ENCODE results near the gene AGT.
"Not testable (repeated sequence)": the region's sequence is repeated elsewhere in the genome, so short reads cannot be mapped to it uniquely, and the experiment has no call there.

Gene AGT

DNA sequence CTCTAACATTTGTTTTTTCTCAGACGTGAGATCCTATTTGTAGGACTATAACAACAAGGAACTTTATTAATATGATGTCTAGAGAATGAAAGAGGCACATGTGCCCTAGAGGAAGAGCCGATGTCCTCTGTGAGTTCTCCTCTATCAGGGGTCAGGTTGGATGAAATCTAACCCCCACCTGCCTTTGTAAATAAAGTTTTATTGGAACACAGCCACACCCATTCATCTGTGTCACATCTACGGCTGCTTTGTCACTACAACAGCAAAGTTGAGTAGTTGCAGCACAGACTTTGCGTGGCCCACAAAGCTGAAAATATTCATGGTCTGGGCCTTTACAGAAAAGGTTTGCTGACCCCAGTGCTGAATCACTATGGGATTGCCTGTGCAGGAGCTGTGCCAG, 32.7 kb upstream of the AGT start:
- DNase-seq = no peak

GRCh38 chr1:230745071-230745470, 31.1 kb upstream of the AGT start:
- no peak for DNase-seq

GRCh38 chr1:230744382-230744781, 30.5 kb upstream of the AGT start:
- no peak for DNase-seq

DNA sequence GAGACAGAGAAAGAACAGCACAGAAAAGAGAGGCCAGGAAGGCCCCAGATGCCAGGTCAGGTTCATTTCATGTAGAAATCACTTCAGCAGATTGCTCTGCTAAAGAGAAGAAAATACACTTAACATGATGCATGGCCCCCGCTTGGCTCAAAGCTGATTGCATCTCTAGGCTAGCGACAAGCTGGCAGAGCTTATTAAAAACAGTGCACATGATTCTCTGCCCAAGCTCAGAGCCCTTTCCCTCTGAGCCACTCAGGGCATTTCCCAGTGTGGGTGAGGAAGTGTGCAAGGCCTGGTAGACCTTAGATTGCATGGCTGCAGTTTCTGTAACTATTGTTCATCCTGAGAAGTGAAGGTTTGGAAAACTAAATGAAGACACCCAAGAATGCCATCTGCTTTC, 30.0 kb upstream of the AGT start:
- DNase-seq = no peak

- DNase-seq = no peak
These were observed 25.8 kb upstream of the AGT start for GRCh38 chr1:230739564-230740290.

GRCh38 chr1:230737622-230738262, 23.8 kb upstream of the AGT start:
- DNase-seq = no peak

GRCh38 chr1:230735447-230735846, 21.5 kb upstream of the AGT start:
- no peak for DNase-seq

GRCh38 chr1:230730977-230731376, 17.1 kb upstream of the AGT start:
- DNase-seq = no peak

DNA sequence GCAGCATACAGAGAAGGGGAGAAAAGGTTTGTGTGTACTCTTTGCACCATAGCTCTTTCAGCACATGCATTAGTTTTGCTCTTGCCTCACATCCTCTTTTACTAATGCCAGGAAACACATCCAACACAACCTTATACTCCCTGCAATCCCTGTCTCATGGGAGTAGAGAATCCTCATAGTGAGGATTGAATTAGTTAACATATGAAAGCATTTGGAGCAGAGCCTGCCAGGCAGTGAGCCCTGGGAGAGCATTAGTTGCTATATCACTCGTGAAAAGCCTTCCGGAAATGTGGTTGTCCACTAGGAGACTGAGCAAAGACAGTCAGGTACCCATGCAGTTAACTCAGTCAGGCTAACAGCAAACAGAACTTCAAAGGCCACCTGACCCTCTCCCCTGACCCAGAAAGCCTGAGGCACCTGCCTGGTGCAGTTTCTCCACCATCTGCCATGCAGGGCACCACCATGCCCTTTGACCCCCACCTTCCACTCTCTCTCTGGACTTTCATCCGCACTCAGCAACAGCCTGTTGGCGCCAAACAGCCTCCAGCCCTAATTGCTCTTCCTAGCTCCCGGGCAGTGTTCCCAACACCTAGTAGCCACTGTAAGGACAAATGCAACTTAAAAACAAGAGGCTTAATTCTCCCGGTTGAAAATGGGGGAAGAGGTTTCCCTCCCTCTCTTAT, 14.9 kb upstream of the AGT start:
- DNase-seq = no peak

- DNase-seq = no peak
These were observed 11.5 kb upstream of the AGT start for GRCh38 chr1:230725256-230726012.

GRCh38 chr1:230721849-230722522, 8.1 kb upstream of the AGT start:
- not testable (repeated sequence) for DNase-seq

DNA sequence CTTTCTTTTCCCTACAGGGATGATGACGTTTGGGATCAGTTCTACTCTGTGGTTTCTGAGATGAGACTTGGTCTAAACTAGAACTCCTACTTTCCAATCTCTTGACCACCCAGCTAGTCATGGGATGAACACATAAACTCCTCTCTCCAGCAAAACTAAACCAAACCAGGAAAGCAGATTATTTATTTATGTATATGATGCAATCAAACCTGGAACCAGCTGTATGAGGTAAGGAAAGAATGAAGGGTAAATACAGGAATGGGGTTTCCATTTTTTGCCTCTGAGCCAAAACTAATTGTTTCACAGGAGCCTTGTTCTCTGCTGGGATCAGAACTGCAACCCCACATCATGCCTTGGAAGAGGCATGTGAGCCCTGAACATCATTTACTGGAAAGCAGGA, 3.3 kb upstream of the AGT start:
- no peak for DNase-seq

- DNase-seq = not testable (repeated sequence)
These were observed 2.5 kb upstream of the AGT start for GRCh38 chr1:230716453-230716852.

DNA sequence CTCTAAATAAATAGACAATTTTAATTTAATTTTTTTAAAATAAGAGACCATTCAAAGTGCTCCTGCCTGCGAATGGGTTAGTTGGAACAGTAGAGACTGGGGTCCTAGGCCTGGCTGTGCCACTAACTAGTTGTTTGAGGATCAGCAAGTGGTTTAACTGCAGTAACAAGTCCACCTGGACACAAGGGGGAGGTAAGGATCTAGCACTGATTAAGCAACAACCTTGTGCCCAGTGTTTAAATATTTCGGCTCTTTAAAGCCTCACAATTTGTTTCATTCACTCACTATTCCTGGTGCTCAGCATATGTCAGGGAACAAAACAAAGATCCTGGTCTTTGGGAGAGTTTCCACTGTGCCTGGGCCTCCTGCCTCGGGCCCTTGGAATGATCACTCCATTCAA, 1.6 kb upstream of the AGT start:
- DNase-seq = no peak

DNA sequence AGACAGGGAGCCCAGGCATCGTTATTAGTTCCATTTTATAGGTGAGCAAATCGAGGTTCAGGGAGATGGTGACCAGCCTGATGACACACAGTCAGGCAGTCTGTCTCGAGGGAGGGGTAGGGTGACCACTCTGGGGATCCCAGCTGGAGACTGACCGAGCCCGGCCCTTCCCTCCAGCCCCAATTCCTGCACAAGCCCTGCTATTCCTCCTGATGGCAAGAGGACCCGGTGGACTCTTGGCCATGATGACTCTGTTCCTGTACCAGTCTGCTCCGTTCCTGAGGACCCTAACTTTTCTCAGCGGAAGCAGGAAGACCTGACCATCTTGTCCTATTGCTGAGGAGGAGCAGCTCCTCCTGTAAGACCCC, 391 bp downstream of the AGT start:
- no peak for DNase-seq

GRCh38 chr1:230713138-230713537, 784 bp downstream of the AGT start:
- no peak for DNase-seq

DNA sequence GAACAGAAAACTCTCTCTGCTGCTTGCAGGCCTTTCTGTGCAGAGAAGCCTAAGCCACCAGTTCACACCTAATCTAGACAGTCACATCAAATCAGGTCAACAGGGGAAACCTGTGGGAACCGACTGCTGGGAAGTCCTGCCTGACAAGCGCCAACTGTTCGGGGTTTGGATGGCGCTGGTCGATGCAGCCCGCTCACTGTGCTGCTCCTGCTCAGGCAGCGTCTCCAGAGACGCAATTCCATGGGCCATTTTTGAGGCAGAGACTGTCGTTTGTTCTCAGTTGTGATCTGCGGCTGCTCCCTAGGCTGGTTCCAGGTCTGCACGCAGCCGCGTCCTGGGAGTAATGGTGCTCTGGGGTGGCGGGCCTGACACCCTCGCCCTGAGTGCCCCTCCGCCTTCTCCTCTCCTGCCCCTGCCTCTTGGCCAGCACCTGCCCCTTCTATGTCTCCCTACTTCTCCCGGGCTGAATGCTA, 1.4 kb downstream of the AGT start:
- no peak for DNase-seq

DNA sequence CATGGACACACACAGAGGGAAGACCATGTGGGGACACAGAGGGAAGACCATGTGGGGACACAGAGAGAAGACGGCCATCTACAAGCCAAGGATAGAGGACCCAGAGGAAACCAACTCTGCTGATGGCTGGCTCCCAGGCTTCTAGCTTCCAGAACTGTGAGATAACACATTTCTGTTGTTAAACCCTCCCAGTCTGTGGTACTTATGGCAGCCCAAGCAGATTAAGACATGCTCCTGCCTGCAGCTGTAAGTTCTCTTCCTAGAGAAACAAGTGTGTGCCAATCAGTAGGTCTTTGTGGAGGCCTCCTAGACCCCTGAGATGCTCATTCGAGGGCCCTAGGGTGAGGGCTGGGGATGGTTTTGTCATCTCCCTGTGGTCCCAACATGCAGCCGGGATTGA, 2.7 kb downstream of the AGT start:
- DNase-seq = no peak

- no peak for DNase-seq
These were observed 3.4 kb downstream of the AGT start for GRCh38 chr1:230710543-230710904.

DNA sequence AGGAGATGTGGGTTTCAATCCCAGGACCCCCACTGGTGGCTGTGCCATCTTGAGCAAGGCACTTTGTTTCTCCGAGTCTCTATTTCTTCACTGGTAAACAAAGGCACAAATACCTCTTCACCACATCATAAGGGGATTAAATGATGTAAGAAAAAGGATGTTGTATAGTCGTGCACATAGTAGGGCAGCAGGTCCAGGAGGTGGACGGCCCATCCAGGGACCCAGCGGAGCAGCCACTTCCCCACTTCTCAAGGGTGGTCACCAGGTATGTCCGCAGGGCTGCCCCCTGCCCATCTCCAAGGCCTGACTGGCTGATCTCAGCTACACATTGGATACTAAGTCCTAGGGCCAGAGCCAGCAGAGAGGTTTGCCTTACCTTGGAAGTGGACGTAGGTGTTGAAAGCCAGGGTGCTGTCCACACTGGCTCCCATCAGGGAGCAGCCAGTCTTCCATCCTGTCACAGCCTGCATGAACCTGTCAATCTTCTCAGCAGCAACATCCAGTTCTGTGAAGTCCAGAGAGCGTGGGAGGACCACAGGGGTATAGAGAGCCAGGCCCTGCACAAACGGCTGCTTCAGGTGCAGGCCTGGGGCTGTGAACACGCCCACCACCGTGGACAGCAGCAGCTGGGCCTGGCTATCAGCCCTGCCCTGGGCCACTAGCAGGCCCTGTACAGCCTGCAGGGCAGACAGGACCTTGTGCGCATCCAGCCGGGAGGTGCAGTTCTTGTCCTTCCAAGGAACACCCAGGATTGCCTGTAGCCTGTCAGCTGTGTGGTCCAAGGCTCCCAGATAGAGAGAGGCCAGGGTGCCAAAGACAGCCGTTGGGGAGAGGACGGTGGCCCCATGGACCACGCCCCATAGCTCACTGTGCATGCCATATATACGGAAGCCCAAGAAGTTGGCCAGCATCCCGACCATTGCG, 4.0 kb downstream of the AGT start:
- DNase-seq = no peak

All from right kidney (tissue), 1 donor.